Liver (tissue), 9 donors: Measurements from ENCODE around the gene PPL. TPM values are rescaled to one million over a fixed set of nuclear protein-coding genes. Genes with fewer than 3 reads are reported as not detected.

ENCODE experiments used
- DNase-seq: peaks from one replicate; pipeline ENCODE4 v3.0.0-alpha.2; 2017; ENCODE audit warnings: low spot score
- H3K27ac ChIP-seq, 2 donors: one replicate each; pipeline ENCODE4 v1.7.0; 2013; ENCODE audit warnings: inconsistent platforms in 2 of 2, low read length in 2 of 2, control low read depth in 1 of 2, low read depth in 1 of 2, mild to moderate bottlenecking in 1 of 2
- H3K27me3 ChIP-seq, 4 donors: one replicate each; pipeline versions ENCODE4 v1.6.1 to v1.7.0; 2013; ENCODE audit warnings: low read length in 3 of 4, inconsistent platforms in 1 of 4, mild to moderate bottlenecking in 1 of 4, moderate library complexity in 1 of 4; ENCODE audit not compliant: control insufficient read depth in 4 of 4, insufficient read depth in 4 of 4
- H3K36me3 ChIP-seq, 4 donors: one replicate each; pipeline versions ENCODE4 v1.6.1 to v1.7.0; 2013; ENCODE audit warnings: low read length in 3 of 4, mild to moderate bottlenecking in 3 of 4, low read depth in 1 of 4, moderate library complexity in 1 of 4; ENCODE audit not compliant: control insufficient read depth in 4 of 4, insufficient read depth in 3 of 4
- H3K4me1 ChIP-seq, 4 donors: one replicate each; pipeline versions ENCODE4 v1.6.1 to v1.7.0; 2013; ENCODE audit warnings: low read length in 3 of 4, mild to moderate bottlenecking in 3 of 4, moderate library complexity in 1 of 4; ENCODE audit not compliant: control insufficient read depth in 4 of 4, insufficient read depth in 4 of 4
- H3K4me3 ChIP-seq, 3 donors: one replicate each; pipeline versions ENCODE4 v1.6.1 to v1.7.0; 2013; ENCODE audit warnings: low read length in 3 of 3, control low read depth in 1 of 3, low read depth in 1 of 3, mild to moderate bottlenecking in 1 of 3
- H3K9ac ChIP-seq, 2 donors: one replicate each; pipeline ENCODE4 v1.7.0; 2013; ENCODE audit warnings: low read length in 2 of 2, mild to moderate bottlenecking in 2 of 2, moderate library complexity in 2 of 2, control low read depth in 1 of 2, low read depth in 1 of 2
- H3K9me3 ChIP-seq, 4 donors: one replicate each; pipeline versions ENCODE4 v1.6.1 to v1.7.0; 2013; ENCODE audit warnings: low read length in 3 of 4; ENCODE audit not compliant: control insufficient read depth in 4 of 4
- EGR1 ChIP-seq, 2 donors: IDR thresholded peaks; 2 replicates each; pipeline ENCODE4 v1.6.1; 2016 to 2018; ENCODE audit warnings: antibody characterized with exemption in 2 of 2, low read depth in 2 of 2
- FOXA1 ChIP-seq: IDR thresholded peaks from 2 replicates; pipeline ENCODE4 v1.6.1; 2016; ENCODE audit warnings: antibody characterized with exemption
- FOXA2 ChIP-seq: IDR thresholded peaks from 2 replicates; pipeline ENCODE4 v1.6.1; 2016; ENCODE audit warnings: antibody characterized with exemption
- GABPA ChIP-seq, 2 donors: IDR thresholded peaks in 1 of 2; conservative IDR thresholded peaks in 1 of 2; 2 replicates each; pipeline ENCODE4 v1.6.1; 2016; ENCODE audit warnings: antibody characterized with exemption in 2 of 2, mild to moderate bottlenecking in 1 of 2, moderate library complexity in 1 of 2
- HNF4A ChIP-seq, 2 donors: conservative IDR thresholded peaks; 2 replicates each; pipeline ENCODE4 v1.6.1; 2016; ENCODE audit warnings: antibody characterized with exemption in 2 of 2, mild to moderate bottlenecking in 2 of 2
- HNF4G ChIP-seq: IDR thresholded peaks from 2 replicates; pipeline ENCODE4 v1.6.1; 2016; ENCODE audit warnings: antibody characterized with exemption
- JUND ChIP-seq, 2 donors: IDR thresholded peaks; 2 replicates each; pipeline ENCODE4 v1.6.1; 2016; ENCODE audit warnings: antibody characterized with exemption in 2 of 2
- NR2F2 ChIP-seq: IDR thresholded peaks from 2 replicates; pipeline ENCODE4 v1.6.1; 2016; ENCODE audit warnings: antibody characterized with exemption
- RAD21 ChIP-seq, 2 donors: IDR thresholded peaks; 2 replicates each; pipeline ENCODE4 v1.6.1; 2016; ENCODE audit warnings: antibody characterized with exemption in 2 of 2, mild to moderate bottlenecking in 2 of 2
- RXRA ChIP-seq, 2 donors: IDR thresholded peaks; 2 replicates each; pipeline ENCODE4 v1.6.1; 2017 to 2018; ENCODE audit warnings: antibody characterized with exemption in 2 of 2, mild to moderate bottlenecking in 1 of 2
- SP1 ChIP-seq: IDR thresholded peaks from 2 replicates; pipeline ENCODE4 v1.6.1; 2018; ENCODE audit warnings: antibody characterized with exemption, mild to moderate bottlenecking
- TAF1 ChIP-seq: conservative IDR thresholded peaks from 2 replicates; pipeline ENCODE4 v1.6.1; 2016; ENCODE audit warnings: antibody characterized with exemption, mild to moderate bottlenecking
- YY1 ChIP-seq: IDR thresholded peaks from 2 replicates; pipeline ENCODE4 v1.6.1; 2016; ENCODE audit warnings: antibody characterized with exemption, mild to moderate bottlenecking
- WGBS: extraction: QIAGEN DNeasy Blood & Tissue Kit; methylation state at CpG from one replicate; pipeline ENCODE4 v1.1.7; 2013; 5-methylcytosine and 5-hydroxymethylcytosine counted together
- polyA plus RNA-seq, 2 donors: library from polyadenylated mRNA; stranded (reverse) in 1 of 2; unstranded in 1 of 2; fragments of 200-250 nt in 1 of 2; fragments of >200 nt in 1 of 2; fragmentation: Nextera tagmentation in 1 of 2; extraction: Ambion mirVana in 1 of 2; gene quantifications; one replicate each; pipeline versions ENCODE4 v1.2.1 to v1.2.3, GENCODE V29; 2013 to 2015
- total RNA-seq, 2 donors: library from RNA; depleted of rRNA; stranded (reverse); fragments of >200 nt; gene quantifications; one replicate each; pipeline ENCODE4 v1.2.3, GENCODE V29; 2014
- TF ChIP-seq, protein P1 (sequence below): IDR thresholded peaks from 2 replicates; pipeline ENCODE4 v1.6.1; 2016; ENCODE audit warnings: antibody characterized with exemption
- TF ChIP-seq, protein P2 (sequence below): fragments of 150-350 bp; IDR thresholded peaks from 2 replicates; pipeline ENCODE4 v1.5.1; 2017; ENCODE audit warnings: improper control_type of control experiment, low read depth, low read length; ENCODE audit not compliant: missing input control
- TF ChIP-seq, protein P3 (sequence below): IDR thresholded peaks from 2 replicates; pipeline ENCODE4 v1.6.1; 2016; ENCODE audit warnings: antibody characterized with exemption, mild to moderate bottlenecking
- TF ChIP-seq, protein P4 (sequence below): IDR thresholded peaks from 2 replicates; pipeline ENCODE4 v1.6.1; 2016; ENCODE audit warnings: antibody characterized with exemption
- donor health status: healthy.
- donor health status: healthy.
- donor health status: healthy.
- donor health status: healthy.
- donor health status: healthy.

The PPL gene
- total and polyA plus RNA-seq, 4 donors: 2.1 to 26.0 (median 6.1) TPM

DNA sequence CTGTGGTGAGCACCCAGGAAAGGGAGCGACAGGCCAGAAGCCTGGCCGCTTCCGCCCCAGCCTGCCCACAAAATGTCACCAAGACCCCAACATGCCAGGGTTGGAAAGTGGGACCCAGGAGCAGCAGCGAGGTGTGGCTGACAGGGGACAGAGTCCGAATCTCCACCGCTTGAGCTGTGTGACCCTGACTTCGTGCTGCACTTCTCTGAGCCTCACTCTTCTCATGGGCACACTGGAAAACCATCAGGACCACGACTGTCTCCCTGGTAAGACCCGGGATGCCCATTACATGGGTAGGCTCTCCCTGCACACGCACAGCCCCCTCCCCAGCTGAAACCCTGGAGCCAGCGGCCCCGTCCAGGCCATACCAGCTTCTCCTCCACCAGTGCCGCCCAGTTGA is 34.9 kb downstream of the PPL start:
- no peak for DNase-seq
- Histone ChIP-seq H3K9ac (no peak overlapping the region), H3K4me1 (peaks cover 2 to 19% (median 12%) of the 10 kb centered on the region in 4 donors), H3K27me3 (no peaks in the 10 kb centered on the region), H3K36me3 (peaks cover 0 to 32% (median 11%) of the 10 kb centered on the region in 4 donors), H3K27ac (no peak overlapping the region), H3K9me3 (peaks cover 0 to 3% (median 0%) of the 10 kb centered on the region in 4 donors), H3K4me3 (no peak overlapping the region)
- TF ChIP-seq GABPA (IDR thresholded peaks at IDR 0.05 in 1 of 2, conservative IDR thresholded peaks at IDR 0.05 in 1 of 2) (no peak), YY1 (no peak)
- TF ChIP-seq, protein P1, sequence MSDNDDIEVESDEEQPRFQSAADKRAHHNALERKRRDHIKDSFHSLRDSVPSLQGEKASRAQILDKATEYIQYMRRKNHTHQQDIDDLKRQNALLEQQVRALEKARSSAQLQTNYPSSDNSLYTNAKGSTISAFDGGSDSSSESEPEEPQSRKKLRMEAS: no peak
- WGBS: 95% methylated on average over 13 of the region's 13 CpGs

DNA sequence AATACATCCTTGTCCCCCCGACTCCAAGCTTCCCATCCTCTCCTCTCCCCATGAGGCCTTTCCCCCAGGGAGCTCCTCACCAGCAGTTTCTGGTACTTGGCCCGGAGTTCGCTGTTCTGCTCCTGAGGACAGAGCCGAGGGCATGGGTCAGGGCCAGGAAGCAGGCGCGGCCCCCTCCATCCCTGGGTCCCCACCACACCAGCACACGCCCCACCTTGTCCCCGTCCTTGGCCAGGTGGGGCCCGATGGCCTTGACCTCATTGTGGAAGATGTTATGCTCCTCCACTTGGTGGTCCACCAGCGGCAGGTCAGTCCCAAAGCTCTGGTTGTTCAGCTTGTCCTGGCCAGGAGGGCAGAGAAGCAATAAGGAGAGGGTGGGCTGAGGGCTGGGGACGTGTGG is 36.2 kb downstream of the PPL start:
- Histone ChIP-seq H3K9ac (no peak overlapping the region), H3K4me3 (no peak overlapping the region), H3K27ac (no peak overlapping the region), H3K9me3 (peaks cover 0 to 3% (median 0%) of the 10 kb centered on the region in 4 donors), H3K4me1 (peaks cover 0 to 8% (median 3%) of the 10 kb centered on the region in 4 donors), H3K36me3 (peaks cover 2 to 36% (median 15%) of the 10 kb centered on the region in 4 donors), H3K27me3 (no peaks in the 10 kb centered on the region)
- TF ChIP-seq, protein P2, sequence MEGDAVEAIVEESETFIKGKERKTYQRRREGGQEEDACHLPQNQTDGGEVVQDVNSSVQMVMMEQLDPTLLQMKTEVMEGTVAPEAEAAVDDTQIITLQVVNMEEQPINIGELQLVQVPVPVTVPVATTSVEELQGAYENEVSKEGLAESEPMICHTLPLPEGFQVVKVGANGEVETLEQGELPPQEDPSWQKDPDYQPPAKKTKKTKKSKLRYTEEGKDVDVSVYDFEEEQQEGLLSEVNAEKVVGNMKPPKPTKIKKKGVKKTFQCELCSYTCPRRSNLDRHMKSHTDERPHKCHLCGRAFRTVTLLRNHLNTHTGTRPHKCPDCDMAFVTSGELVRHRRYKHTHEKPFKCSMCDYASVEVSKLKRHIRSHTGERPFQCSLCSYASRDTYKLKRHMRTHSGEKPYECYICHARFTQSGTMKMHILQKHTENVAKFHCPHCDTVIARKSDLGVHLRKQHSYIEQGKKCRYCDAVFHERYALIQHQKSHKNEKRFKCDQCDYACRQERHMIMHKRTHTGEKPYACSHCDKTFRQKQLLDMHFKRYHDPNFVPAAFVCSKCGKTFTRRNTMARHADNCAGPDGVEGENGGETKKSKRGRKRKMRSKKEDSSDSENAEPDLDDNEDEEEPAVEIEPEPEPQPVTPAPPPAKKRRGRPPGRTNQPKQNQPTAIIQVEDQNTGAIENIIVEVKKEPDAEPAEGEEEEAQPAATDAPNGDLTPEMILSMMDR: no peak
- TF ChIP-seq SP1 (no peak), TAF1 (no peak), HNF4A (conservative IDR thresholded peaks at IDR 0.05) (no peak), FOXA1 (no peak), EGR1 (IDR thresholded peaks at IDR 0.05; ENCODE audit: low read depth in 2 of 2) (no peak), RXRA (IDR thresholded peaks at IDR 0.05) (no peak), GABPA (IDR thresholded peaks at IDR 0.05 in 1 of 2, conservative IDR thresholded peaks at IDR 0.05 in 1 of 2) (no peak), NR2F2 (no peak), YY1 (no peak)
- TF ChIP-seq, protein P1: no peak
- TF ChIP-seq, protein P3, sequence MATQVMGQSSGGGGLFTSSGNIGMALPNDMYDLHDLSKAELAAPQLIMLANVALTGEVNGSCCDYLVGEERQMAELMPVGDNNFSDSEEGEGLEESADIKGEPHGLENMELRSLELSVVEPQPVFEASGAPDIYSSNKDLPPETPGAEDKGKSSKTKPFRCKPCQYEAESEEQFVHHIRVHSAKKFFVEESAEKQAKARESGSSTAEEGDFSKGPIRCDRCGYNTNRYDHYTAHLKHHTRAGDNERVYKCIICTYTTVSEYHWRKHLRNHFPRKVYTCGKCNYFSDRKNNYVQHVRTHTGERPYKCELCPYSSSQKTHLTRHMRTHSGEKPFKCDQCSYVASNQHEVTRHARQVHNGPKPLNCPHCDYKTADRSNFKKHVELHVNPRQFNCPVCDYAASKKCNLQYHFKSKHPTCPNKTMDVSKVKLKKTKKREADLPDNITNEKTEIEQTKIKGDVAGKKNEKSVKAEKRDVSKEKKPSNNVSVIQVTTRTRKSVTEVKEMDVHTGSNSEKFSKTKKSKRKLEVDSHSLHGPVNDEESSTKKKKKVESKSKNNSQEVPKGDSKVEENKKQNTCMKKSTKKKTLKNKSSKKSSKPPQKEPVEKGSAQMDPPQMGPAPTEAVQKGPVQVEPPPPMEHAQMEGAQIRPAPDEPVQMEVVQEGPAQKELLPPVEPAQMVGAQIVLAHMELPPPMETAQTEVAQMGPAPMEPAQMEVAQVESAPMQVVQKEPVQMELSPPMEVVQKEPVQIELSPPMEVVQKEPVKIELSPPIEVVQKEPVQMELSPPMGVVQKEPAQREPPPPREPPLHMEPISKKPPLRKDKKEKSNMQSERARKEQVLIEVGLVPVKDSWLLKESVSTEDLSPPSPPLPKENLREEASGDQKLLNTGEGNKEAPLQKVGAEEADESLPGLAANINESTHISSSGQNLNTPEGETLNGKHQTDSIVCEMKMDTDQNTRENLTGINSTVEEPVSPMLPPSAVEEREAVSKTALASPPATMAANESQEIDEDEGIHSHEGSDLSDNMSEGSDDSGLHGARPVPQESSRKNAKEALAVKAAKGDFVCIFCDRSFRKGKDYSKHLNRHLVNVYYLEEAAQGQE: no peak
- WGBS: 94% methylated on average over 11 of the region's 11 CpGs
- no peak for DNase-seq

DNA sequence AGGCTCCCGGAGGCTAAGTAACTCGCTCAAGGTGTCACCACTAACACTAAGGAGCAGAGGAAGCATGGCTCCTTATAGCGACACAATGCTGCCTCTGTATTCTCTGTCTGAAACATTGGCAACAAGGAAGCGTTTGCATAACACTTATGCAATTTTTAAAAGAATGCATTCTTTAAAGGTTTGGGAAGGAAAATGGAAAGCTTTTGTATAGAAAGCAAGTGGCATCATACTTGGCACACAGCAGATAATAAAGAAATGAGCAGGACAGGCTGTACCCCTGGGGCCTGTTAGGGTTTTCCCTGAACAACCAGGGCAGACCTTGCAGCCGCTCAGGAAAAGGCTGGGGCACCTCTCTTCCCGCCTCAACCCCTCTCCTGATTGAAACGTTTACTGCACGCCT is 36.9 kb downstream of the PPL start:
- Histone ChIP-seq H3K9me3 (peaks cover 0 to 3% (median 0%) of the 10 kb centered on the region in 4 donors), H3K4me1 (peaks cover 0 to 4% (median 1%) of the 10 kb centered on the region in 4 donors), H3K36me3 (peaks cover 3 to 37% (median 18%) of the 10 kb centered on the region in 4 donors), H3K27me3 (no peaks in the 10 kb centered on the region), H3K9ac (no peak overlapping the region), H3K27ac (no peak overlapping the region), H3K4me3 (no peak overlapping the region)
- 80% methylated on average over 8 of the region's 8 CpGs for WGBS
- DNase-seq: no peak
- TF ChIP-seq NR2F2: no peak
- no peak for TF ChIP-seq HNF4A (conservative IDR thresholded peaks at IDR 0.05)
- TF ChIP-seq, protein P2: no peak
- TF ChIP-seq FOXA2: no peak
- TF ChIP-seq EGR1 (IDR thresholded peaks at IDR 0.05; ENCODE audit: low read depth in 2 of 2): no peak
- no peak for TF ChIP-seq JUND (IDR thresholded peaks at IDR 0.05)
- no peak for TF ChIP-seq RAD21 (IDR thresholded peaks at IDR 0.05)
- TF ChIP-seq, protein P4, sequence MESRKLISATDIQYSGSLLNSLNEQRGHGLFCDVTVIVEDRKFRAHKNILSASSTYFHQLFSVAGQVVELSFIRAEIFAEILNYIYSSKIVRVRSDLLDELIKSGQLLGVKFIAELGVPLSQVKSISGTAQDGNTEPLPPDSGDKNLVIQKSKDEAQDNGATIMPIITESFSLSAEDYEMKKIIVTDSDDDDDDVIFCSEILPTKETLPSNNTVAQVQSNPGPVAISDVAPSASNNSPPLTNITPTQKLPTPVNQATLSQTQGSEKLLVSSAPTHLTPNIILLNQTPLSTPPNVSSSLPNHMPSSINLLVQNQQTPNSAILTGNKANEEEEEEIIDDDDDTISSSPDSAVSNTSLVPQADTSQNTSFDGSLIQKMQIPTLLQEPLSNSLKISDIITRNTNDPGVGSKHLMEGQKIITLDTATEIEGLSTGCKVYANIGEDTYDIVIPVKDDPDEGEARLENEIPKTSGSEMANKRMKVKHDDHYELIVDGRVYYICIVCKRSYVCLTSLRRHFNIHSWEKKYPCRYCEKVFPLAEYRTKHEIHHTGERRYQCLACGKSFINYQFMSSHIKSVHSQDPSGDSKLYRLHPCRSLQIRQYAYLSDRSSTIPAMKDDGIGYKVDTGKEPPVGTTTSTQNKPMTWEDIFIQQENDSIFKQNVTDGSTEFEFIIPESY: no peak
- TF ChIP-seq HNF4G: no peak
- TF ChIP-seq SP1: no peak
- TF ChIP-seq RXRA (IDR thresholded peaks at IDR 0.05): no peak
- no peak for TF ChIP-seq GABPA (IDR thresholded peaks at IDR 0.05 in 1 of 2, conservative IDR thresholded peaks at IDR 0.05 in 1 of 2)
